Measurements from ENCODE around the gene MAP7D3.

The MAP7D3 gene

DNA sequence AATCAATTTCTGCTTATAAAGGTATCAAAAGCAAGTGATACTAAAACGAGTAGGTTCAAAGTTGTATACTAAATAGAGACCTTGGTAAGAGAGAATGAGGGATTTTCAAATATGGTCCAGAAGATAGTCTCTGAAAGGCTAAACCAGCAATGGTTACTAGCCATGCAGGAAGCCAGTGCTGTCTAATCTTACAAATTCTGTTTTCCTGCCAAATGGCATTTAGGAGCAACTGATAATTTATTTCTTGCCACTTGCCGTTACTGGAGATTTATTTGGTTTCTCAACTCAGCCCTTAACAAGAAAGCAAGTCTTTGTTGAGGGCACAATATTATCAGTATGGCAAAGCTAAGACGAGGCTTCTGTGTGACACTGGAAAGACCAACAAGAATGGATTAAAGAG lies 47.2 kb downstream of the MAP7D3 start:
- TF ChIP-seq MYC (IDR thresholded peaks at IDR 0.05; ENCODE audit: low read depth, low read length): no peak
- TF ChIP-seq, protein P1, sequence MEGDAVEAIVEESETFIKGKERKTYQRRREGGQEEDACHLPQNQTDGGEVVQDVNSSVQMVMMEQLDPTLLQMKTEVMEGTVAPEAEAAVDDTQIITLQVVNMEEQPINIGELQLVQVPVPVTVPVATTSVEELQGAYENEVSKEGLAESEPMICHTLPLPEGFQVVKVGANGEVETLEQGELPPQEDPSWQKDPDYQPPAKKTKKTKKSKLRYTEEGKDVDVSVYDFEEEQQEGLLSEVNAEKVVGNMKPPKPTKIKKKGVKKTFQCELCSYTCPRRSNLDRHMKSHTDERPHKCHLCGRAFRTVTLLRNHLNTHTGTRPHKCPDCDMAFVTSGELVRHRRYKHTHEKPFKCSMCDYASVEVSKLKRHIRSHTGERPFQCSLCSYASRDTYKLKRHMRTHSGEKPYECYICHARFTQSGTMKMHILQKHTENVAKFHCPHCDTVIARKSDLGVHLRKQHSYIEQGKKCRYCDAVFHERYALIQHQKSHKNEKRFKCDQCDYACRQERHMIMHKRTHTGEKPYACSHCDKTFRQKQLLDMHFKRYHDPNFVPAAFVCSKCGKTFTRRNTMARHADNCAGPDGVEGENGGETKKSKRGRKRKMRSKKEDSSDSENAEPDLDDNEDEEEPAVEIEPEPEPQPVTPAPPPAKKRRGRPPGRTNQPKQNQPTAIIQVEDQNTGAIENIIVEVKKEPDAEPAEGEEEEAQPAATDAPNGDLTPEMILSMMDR (IDR thresholded peaks at IDR 0.05; ENCODE audit: low read depth, low read length): no peak
- no peak for TF ChIP-seq POLR2A (IDR thresholded peaks at IDR 0.05; ENCODE audit: extremely low read depth, insufficient read length)
- TF ChIP-seq, protein P2, sequence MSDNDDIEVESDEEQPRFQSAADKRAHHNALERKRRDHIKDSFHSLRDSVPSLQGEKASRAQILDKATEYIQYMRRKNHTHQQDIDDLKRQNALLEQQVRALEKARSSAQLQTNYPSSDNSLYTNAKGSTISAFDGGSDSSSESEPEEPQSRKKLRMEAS (IDR thresholded peaks at IDR 0.05; ENCODE audit: low read depth, low read length): no peak
- no peak for DNase-seq (ENCODE audit: low read depth)
- H3K4me3 ChIP-seq (ENCODE audit: low read depth, low read length): no peak overlapping the region

DNA sequence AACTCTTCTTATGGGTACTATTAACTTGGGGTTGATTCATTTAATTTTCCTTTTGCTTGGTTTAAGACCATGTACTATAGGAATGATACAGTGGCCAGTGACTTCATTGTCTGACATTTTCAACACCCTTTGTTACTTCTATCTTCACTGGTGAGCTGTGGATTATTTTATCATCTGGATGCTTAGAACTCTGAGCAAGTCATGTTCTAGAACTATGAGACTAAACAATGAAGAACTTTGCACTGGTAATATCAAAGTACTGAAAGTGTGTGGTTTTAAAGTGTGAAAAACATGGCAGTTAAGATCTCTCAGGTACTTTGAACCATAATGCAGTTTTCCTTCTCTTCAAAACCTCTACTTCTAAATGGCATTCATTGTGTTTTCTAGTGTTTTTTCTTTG lies 47.8 kb downstream of the MAP7D3 start:
- TF ChIP-seq, protein P2 (IDR thresholded peaks at IDR 0.05; ENCODE audit: low read depth, low read length): no peak
- TF ChIP-seq POLR2A (IDR thresholded peaks at IDR 0.05; ENCODE audit: extremely low read depth, insufficient read length) (no peak), MYC (IDR thresholded peaks at IDR 0.05; ENCODE audit: low read depth, low read length) (no peak)
- TF ChIP-seq, protein P1 (IDR thresholded peaks at IDR 0.05; ENCODE audit: low read depth, low read length): no peak
- no peak overlapping the region for H3K4me3 ChIP-seq (ENCODE audit: low read depth, low read length)

DNA sequence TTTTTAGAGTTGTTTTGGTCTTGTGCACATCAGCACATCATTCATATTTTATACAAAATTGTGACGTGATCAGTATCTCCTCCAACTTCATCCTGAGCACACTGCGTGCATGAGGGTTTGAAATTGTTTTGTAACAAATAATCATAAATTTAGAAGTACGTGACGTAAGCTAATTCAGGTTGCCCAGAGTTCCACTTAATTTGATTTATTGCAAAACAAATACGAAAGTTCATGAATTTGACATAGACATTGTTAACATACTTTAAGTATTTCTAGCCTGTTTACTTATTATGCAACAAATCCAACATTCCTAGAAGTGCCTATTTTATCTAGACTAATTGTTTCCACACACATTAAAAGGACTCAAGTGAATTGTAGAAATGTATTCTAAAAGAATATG lies 48.3 kb downstream of the MAP7D3 start:
- no peak for DNase-seq (ENCODE audit: low read depth)
- no peak overlapping the region for H3K4me3 ChIP-seq (ENCODE audit: low read depth, low read length)
- TF ChIP-seq POLR2A (IDR thresholded peaks at IDR 0.05; ENCODE audit: extremely low read depth, insufficient read length) (no peak), MYC (IDR thresholded peaks at IDR 0.05; ENCODE audit: low read depth, low read length) (no peak)
- TF ChIP-seq, protein P1 (IDR thresholded peaks at IDR 0.05; ENCODE audit: low read depth, low read length): no peak
- TF ChIP-seq, protein P2 (IDR thresholded peaks at IDR 0.05; ENCODE audit: low read depth, low read length): no peak

More for the DNA sequence above, 47.8 kb downstream of the MAP7D3 start:
- DNase-seq (ENCODE audit: low read depth): no peak

DNA sequence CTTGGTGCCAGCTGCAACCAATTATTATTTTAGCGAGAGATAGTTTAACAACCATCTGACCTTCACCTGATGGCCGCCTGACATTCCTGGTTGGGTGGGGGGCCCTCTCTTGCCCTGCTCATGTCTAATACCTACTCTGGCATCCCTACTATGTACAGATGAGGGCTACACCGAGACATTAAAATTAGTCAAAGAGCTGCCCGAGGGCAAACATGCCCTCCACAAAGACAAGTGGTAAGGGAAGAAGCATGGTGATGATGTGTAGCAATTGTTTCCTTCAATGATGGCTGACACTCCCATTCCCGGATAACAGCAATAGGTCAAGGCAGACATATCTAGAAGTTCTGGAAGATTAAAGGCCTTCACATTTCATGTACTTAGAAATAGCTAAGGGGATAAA lies 49.6 kb downstream of the MAP7D3 start:
- DNase-seq (ENCODE audit: low read depth): no peak

DNA sequence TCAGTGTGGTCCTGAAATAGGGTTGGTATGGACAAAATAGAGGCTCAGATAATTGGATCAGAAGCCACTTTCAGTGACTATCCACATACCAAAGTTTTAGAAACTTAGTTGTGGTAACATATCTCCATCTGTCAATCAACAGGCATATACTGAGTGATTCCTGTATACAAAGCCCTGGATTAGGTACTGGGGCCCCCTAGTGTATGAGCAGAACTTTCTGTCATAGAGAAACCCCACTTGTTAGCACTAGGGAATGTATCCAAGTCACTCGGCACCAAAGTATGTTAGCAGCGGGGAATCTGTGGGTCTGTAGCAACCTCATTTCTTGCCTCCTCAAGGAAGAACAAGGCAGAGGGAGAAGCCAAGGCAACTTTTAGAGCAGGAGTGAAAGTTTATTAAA lies 50.7 kb downstream of the MAP7D3 start:
- DNase-seq (ENCODE audit: low read depth): peak; percentile 15
- H3K4me3 ChIP-seq (ENCODE audit: low read depth, low read length): no peak overlapping the region
- TF ChIP-seq, protein P1 (IDR thresholded peaks at IDR 0.05; ENCODE audit: low read depth, low read length): peak; percentile 18
- TF ChIP-seq, protein P2 (IDR thresholded peaks at IDR 0.05; ENCODE audit: low read depth, low read length): no peak

More for the DNA sequence above, 49.6 kb downstream of the MAP7D3 start:
- no peak overlapping the region for H3K4me3 ChIP-seq (ENCODE audit: low read depth, low read length)
- TF ChIP-seq MYC (IDR thresholded peaks at IDR 0.05; ENCODE audit: low read depth, low read length) (no peak), POLR2A (IDR thresholded peaks at IDR 0.05; ENCODE audit: extremely low read depth, insufficient read length) (no peak)
- TF ChIP-seq, protein P2 (IDR thresholded peaks at IDR 0.05; ENCODE audit: low read depth, low read length): no peak

DNA sequence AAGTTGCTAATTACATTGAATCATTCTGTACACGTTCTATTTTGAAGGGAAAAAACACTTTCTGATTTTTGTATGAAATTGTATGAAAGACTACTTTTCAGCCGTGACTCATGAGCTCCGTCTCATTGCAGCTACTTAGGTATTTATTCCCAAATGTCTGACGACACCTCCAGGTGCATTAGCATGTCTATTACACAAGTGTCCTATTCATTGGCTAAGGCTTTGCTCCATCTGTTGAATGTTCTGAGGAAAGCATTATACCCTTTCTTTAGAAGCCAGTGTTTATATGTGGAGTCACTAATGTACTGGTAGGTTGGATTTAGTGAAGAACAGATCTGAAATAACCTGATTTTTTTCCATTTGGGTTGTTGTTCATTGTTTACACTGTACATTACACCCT lies 51.8 kb downstream of the MAP7D3 start:
- DNase-seq (ENCODE audit: low read depth): no peak
- H3K4me3 ChIP-seq (ENCODE audit: low read depth, low read length): no peak overlapping the region
- TF ChIP-seq, protein P1 (IDR thresholded peaks at IDR 0.05; ENCODE audit: low read depth, low read length): no peak
- TF ChIP-seq POLR2A (IDR thresholded peaks at IDR 0.05; ENCODE audit: extremely low read depth, insufficient read length) (no peak), MYC (IDR thresholded peaks at IDR 0.05; ENCODE audit: low read depth, low read length) (no peak)
- TF ChIP-seq, protein P2 (IDR thresholded peaks at IDR 0.05; ENCODE audit: low read depth, low read length): no peak
